GM10266 (cell line): Measurements from ENCODE around the gene FRMD6.

ENCODE experiments used
- DNase-seq: peaks from one replicate; pipeline ENCODE4 v3.0.0; 2012; ENCODE audit errors: extremely low spot score
- CTCF ChIP-seq: IDR thresholded peaks from 2 replicates; pipeline ENCODE4 v1.5.1; 2012; ENCODE audit warnings: mild to moderate bottlenecking, low read depth; ENCODE audit not compliant: control insufficient read depth, insufficient read depth; ENCODE audit errors: missing control alignments

FRMD6 gene

GRCh38 chr14:51619561-51619960 lies 32.1 kb upstream of the FRMD6 start:
- no peak for DNase-seq
- no peak for TF ChIP-seq CTCF

GRCh38 chr14:51620056-51620455 lies 31.7 kb upstream of the FRMD6 start:
- no peak for TF ChIP-seq CTCF
- DNase-seq = no peak

GRCh38 chr14:51621654-51622053 lies 30.1 kb upstream of the FRMD6 start:
- DNase-seq = no peak

GRCh38 chr14:51622376-51622775 lies 29.3 kb upstream of the FRMD6 start:
- DNase-seq = no peak
- TF ChIP-seq CTCF = no peak

More at GRCh38 chr14:51621654-51622053, 30.1 kb upstream of the FRMD6 start:
- no peak for TF ChIP-seq CTCF

- DNase-seq = no peak
- no peak for TF ChIP-seq CTCF
Measured at GRCh38 chr14:51624955-51625569, 26.6 kb upstream of the FRMD6 start.

- DNase-seq = no peak
- no peak for TF ChIP-seq CTCF
Measured at GRCh38 chr14:51626185-51626584, 25.5 kb upstream of the FRMD6 start.

GRCh38 chr14:51626788-51627187 lies 24.9 kb upstream of the FRMD6 start:
- no peak for TF ChIP-seq CTCF
- DNase-seq = no peak
